Measurements from ENCODE around the gene GLTP.

- TF ChIP-seq CTCF (conservative IDR thresholded peaks at IDR 0.05; ENCODE audit: low read length) = no peak
- TF ChIP-seq EZH2phosphoT487 (IDR thresholded peaks at IDR 0.05; ENCODE audit: borderline replicate concordance) = no peak
Observed at GRCh38 chr12:109815225-109815624, 65.1 kb downstream of the GLTP start.
